HG02678 (cell line): ENCODE results near the gene RBP2.
"Not testable (repeated sequence)": the region's sequence is repeated elsewhere in the genome, so short reads cannot be mapped to it uniquely, and the experiment has no call there.

Experiments
- ATAC-seq: cut with Tn5 transposase; IDR thresholded peaks from one replicate; pipeline ENCODE4 v1.9.1; 2021; ENCODE audit warnings: mild to moderate bottlenecking, moderate library complexity; ENCODE audit not compliant: unreplicated experiment

The RBP2 gene

DNA sequence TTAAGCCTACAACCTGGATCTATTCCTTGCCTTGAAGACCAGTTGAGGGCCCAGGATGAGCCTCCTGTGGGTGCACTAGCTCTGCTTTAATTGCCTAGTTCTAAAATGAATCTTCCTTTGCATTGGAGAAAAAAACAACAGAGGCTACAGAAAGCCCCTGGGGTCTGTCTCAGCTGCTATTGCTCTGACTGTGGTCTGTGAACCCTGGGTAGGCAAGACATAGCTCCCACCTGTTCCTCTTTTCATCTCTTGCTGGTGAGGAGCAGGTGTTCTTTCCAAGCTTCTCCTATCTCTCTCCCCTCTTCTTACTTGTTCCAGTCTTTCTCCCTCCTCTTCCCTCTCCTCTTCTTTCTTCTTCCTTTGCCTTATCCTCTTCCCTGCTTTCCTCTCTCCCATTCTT is 28.8 kb downstream of the RBP2 start:
- no peak for ATAC-seq

DNA sequence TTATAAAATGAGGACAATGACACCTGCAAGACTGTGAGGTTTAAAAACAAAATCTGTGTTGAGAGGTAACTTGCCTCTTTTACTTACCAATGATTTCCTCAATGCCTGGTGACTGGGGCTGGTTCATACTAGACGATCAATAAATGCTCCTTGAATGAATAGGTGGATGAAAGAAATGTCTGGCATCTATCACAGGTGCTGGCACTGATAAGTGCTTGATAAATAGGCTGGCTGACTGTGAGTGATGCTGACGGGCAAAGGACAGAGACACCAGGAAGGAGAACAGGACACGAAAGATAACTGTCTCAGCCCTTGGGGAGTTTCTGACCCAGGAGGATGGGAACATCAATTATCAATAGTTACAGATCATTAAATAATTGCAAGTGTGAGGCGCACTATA is 31.9 kb downstream of the RBP2 start:
- ATAC-seq: no peak

DNA sequence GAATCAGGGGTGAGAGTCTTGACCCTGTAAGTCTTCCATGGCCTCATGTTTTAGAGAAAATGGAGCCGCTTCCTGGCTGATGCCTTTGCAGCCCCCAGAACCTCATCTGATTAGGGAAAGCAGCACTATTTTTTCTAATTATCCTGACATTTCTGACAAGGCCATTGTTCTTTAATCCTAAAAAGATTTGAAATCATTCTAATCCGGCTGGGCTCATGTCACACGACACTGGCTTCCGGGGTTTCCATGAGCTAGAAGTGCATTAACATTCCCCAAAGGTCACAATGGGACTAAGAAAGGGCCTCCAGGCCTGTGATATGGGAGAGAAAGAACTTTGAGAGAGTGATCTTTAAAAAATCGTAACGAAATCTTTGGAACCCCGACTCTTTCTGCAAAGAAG is 33.1 kb downstream of the RBP2 start:
- no peak for ATAC-seq

DNA sequence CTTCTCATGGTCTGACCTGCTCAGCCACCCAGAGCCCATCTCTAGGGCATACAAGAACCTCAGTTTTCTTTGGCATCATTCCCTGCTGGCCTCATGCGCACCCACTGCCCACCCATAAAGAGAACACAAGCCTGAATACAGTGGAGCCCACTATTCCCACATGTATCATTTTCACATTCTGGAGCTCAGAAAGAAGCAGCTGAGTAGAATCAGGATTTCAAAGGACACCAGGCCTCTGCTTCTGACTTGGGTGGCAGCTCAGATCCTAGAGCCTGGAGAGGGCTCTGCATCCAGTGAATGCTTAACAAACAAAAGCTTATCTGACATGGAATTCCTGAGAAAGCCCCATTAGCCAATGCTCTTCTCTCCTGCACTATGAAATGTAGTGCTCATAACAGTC is 34.7 kb downstream of the RBP2 start:
- ATAC-seq: no peak

DNA sequence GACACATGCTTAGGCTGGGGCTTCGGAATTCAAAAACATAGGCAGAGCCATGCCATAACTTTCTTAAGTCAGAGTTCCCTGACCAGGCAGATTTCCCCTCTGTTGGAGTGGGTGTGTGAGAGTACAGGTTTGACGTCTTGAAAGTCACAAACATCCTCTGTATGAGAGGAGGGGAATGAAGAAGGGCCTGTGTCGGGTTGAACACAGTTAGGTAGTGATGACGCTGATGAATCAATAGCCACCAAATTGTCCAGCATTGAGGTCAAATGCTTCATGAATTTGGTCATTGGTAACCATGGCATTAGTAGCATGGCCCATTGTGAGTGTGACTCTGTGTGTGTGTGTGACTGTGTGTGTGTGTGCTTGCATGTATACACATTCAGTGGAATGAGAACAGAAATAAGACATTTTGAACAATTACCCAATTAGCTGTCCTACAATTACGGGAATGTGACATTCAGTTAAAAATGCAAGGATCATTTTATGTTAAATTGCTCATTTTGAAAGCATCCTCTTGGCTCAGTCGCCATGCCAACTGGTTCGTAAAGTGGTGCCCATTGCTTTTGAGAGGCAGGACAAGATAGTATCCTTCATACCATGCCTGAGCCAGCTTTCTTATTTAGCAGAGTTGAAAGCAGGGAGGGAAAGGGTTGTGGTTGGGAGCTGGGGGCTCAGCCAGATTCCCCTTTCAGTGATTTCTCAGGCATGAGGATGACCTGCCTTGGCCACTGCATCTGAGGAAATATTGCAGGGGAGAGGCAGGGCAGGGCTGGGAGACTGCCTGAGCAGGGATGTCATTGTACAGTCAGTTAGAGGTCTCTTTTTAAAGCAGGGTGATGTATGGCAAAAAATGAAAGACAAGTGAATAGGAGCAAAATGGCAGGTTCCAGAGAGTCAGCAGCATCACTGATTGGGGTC is 35.4 kb downstream of the RBP2 start:
- no peak for ATAC-seq

DNA sequence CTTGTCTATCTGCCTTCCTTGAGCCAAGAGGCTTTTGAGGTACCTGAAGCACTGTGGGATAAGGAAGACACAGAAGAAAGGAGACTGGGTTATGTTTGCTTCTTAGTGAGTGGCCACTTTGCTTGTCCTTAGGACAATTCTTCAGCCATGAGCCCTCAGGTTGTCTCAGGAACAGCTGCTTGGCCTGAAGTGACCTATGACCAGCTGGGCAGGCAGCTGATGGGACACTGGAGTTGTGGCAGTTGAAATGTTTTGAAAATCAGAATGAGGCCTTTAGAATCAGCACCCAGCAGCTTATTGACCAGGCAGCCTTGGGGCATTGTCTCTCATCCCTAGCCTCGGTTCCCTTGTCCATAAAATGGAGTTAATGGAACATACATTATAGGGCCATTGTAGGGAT is 37.0 kb downstream of the RBP2 start:
- no peak for ATAC-seq

DNA sequence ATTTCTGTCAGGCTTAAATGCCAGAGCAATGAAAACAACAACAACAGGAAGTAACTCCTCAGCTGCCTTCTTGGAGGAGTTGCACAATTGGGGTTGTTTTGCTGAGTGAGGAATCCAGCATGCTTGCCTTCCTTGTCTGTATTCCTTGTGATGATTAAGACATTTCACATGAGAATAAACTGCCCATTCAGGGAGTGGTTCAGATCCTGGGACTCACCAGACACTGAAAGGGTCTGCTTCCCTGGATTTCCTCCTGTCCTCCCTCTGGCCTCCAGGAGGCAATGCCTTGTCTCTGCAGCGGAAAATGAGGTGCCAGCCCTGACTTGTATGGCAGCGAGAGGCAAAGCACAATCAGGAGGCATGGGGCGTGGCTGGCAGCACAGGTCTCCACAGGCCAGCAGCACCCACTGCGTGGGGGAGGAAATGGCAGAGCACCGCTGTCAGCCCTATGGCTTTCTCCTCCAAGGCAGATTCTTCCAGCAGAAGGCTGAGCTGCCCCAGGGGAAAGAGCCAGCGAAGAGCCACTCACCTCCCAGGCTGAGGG is 41.5 kb downstream of the RBP2 start:
- no peak for ATAC-seq

DNA sequence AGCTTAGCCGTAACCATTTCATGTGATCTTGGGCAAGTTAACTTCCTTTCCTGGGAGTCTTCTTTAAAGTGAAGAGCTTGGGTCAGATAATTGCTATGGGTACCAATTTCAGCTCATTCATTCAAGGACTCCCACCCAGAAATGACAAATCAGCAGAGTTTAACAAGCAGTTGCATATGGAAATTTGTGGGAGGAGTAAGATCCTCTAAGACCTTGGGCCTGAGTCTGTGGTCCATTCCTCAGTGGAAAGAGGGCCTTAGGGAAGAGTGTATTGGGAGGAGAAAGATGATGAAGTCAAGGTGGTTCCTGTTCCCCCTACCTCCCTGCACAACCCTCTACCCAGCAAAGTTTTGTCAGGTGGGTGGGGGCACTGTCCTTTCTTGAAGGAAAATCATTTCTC is 42.1 kb downstream of the RBP2 start:
- no peak for ATAC-seq

DNA sequence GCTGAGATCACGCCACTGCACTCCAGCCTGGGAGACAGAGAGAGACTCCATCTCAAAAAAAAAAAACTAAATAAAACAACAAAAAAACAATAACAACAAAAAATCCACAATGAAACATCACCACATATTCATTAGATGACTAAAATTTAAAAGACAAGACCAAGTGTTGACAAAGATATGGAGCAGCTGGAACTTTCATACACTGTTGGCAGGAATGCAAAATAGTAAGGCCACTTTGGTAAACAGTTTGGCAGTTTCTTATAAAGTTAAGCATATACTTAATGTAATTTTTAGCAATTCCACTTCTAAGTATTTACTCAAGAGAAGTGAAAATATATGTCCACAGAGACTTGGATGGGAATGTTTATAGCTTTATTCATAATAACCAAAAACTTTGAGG is 43.2 kb downstream of the RBP2 start:
- no peak for ATAC-seq

DNA sequence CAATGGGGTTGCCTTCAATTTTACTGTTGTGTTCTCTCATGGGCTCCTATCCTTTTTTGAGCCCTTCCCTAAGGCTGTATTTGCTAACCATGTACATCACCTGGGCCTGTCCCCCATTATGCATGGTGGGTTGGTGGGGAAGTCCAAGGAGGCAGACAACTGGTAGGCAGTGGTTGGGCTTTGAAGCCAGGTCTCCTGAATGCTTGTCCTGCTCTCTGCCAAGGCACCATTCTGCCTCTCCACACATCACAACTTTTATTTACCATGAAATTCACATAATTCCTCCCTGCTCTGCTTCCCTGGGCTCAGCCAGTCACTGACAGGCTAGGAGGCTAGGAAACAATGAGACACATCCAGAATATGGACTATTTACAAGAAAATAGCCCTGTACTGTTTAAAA is 45.8 kb downstream of the RBP2 start:
- ATAC-seq: no peak

DNA sequence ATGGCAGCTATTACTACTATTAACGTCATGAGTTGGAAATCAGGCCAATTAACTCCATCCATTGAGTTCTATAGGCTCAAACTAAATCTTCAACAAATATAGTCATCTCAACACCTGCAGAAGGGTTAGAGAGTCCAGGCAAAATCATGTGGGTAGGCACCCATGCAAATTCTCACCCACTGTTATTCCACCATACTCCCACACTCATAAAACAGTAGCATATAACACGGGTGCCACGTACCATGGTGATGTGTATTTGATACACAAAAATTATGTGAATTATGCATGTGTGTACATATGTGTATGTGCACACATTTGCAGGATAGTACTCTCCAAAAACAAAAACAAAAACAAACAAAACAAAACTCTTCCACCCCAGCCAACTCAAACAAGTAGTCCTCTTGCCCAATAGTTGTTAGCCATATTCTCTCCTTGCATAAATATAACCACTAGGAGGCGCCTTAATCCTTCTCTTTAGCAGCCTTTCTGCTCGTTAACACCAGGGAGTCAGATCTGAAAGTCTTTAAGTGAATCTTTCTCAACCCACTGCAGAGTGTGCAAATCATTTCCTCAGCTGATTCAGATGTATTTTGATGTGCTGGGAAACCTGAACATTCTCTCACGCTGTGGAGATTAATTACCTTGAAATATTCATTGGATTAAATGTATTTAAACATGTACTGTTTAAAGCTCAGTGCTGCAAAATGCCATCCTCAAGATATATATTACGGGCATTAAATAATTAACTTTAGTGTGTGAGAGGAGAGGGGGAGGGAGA is 48.8 kb downstream of the RBP2 start:
- peak; percentile 76 for ATAC-seq

DNA sequence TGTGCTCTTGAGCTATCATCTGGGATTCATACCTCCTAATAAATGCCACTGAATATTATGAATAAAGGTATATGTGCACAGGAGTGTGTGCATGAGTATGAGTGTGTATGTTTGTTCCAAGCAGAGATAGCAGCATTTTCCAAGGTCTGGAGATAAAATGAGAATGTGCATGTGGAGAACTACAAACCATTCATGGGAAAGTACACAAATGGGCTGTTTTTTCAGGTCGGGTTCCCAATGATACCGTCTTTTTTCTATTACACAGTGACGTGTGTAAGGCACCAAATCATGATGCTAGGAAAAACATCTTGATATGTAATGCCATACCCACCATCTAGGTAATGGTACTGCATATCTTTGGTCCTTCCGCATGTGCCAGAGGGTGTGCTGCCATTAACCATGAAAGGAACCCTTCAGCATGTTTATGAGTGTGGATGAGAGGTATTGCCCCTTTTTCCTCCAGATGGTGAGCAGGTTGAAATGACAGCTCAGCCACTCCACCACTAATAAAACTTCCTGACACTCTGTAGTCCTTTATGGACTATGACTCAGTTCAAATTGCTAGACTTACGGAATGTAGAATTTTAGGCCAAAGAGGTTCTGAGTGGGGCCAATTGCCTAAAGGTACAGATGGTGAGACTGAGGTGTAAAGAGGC is 50.4 kb downstream of the RBP2 start:
- no peak for ATAC-seq

DNA sequence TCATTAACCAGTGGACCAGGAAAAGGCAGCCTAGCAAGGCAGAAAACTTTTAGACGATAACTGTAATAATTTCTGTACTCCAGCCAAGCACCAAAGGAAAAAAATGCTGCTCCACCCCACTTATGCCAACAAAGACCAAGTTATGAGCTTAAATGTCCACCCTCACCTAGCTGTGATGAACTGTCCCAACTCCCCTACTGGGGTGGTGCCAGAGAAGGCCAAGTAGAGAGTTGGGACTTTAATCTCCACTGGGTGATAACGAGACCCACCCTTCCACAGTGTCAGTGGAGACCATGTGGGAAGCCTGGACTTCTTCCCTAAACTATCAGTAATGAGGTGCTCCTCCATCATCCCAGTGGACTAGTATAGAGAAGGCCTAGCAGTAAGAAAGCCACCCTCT is 53.1 kb downstream of the RBP2 start:
- no peak for ATAC-seq

DNA sequence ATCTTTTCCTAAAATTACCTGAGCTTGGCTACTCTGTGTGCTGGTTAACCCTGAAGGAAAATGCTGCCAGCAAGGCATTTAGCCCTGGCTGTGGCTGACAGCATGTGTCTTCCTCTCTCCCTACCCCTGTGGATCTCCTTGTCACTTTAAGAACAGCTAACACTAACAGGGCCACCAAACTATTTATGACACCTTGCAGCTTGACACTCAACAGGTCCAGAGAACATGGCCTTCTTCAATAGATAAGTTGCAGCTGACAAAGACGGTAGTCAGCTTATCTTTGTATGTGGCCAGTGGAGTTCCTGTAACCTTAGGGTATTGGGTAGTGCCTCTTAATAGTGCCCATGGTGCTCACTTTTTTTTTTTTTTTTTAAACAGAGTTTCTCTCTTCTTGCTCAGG is 54.9 kb downstream of the RBP2 start:
- ATAC-seq: no peak

DNA sequence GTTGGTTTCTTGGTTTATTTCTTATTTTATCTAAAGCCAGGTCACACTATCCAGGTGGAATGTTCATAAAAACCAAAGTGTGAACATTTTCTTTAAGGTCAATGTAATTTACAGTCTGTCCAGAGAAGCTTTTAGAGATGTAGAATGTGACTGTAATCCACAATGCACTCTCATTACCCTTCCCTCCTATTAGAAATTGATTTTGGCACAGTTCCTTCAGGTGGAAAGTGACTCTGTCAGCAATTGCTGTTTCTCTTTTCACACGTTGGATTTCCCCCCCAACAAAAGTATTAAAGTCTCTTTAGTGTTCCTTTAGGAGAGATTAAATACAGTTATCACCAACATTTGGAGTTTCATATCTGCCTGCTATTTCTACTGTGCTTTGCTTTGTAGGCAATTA is 55.3 kb downstream of the RBP2 start:
- no peak for ATAC-seq

DNA sequence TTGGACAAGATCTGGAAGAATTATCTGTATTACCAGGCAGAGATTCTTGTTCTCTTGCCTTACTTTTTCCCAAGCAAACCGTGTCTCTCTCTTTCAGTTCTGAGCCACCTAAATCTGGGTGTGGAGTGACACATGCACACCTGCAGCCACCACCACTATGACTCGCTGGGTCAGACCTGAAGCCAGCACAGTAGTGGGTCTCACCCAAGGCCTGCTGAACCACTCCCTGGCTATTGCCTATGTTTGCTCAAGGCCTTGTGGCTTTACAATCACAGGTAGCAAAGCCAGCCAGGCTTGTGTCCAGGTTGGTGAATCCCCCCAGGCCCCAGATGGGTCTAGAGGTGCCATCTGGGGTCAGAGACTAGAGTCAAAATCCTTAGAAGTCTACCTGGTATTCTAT is 58.2 kb downstream of the RBP2 start:
- no peak for ATAC-seq

DNA sequence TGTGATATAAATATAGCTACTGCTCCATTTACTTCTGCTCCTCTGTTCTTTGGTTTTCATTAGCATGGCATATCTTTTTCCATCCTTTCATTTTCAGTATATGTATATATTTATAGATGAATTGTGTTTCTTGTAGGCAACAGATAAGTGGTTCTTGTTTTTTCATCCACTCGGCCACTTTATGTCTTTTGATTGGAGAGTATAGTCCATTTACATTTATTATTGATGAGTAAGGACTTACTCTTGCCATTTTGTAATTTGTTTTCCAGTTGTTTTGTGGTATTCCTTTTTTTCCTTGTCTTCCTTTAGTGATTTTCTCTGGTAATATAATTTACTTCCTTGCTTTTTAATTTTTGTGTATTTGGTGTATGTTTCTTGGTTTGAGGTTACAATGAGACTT is 60.0 kb downstream of the RBP2 start:
- no peak for ATAC-seq

DNA sequence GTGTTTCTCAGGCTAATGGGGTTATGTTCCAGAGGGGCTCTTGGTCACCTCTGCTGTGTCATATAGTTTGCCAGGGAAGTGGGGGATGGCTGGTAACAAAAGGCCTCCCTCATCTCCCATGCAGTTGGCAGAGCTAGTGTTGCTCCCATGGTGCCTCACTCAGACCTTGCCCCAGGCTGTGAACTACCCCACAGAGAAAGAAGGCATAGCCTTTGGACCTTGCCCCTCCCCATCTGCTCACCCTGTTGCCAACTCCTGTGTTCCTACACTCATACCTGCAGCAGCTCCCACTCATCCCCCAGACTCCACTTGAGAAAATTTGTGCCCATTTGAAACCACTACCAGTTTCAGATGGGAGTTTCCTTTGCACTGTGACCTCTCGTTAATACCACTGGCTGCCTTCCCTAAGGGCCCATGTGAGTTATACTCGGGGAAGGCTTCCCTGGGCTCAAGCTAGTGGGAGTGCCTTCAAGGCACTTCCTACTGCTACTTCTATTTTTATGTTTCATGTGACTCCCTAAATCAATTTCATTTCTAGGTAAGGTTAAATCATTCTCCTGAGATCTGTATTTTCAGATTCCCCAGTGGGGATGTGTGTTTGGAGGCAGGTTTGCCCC is 61.6 kb downstream of the RBP2 start:
- no peak for ATAC-seq

DNA sequence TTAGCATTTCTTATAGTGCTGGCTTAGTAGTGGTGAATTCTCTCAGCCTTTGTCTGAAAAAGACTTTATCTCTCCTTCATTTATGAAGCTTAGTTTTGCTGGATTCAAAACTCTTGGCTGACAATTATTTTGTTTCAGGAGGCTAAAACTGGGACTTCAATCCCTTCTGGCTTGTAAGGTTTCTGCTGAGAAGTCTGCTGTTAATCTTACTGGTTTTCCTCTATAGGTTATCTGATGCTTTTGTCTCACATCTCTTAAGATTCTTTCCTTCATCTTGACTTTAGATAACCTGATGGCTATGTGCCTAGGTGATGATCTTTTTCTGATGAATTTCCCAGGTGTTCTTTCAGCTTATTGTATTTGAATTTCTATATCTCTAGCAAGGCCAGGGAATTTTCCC is 63.4 kb downstream of the RBP2 start:
- not testable (repeated sequence) for ATAC-seq
